Muscle layer of duodenum (tissue), 2 donors: ENCODE data around the gene BLM.

ENCODE experiments used
- H3K27ac ChIP-seq: one replicate; pipeline ENCODE4 v1.7.0; 2013; ENCODE audit warnings: mild to moderate bottlenecking, low read length
- H3K27me3 ChIP-seq: one replicate; pipeline ENCODE4 v1.7.0; 2013; ENCODE audit warnings: low read depth, mild to moderate bottlenecking, control low read depth, low read length
- H3K36me3 ChIP-seq, 2 donors: one replicate each; pipeline ENCODE4 v1.7.0; 2013; ENCODE audit warnings: low read length in 2 of 2, control low read depth in 1 of 2, mild to moderate bottlenecking in 1 of 2; ENCODE audit not compliant: insufficient read depth in 2 of 2, control insufficient read depth in 1 of 2
- H3K4me1 ChIP-seq, 2 donors: one replicate each; pipeline ENCODE4 v1.7.0; 2013; ENCODE audit warnings: low read length in 2 of 2, mild to moderate bottlenecking in 2 of 2, control low read depth in 1 of 2, moderate library complexity in 1 of 2; ENCODE audit not compliant: insufficient read depth in 2 of 2, control insufficient read depth in 1 of 2
- H3K4me3 ChIP-seq, 2 donors: one replicate each; pipeline ENCODE4 v1.7.0; 2013; ENCODE audit warnings: low read length in 2 of 2, low read depth in 1 of 2, mild to moderate bottlenecking in 1 of 2
- H3K9me3 ChIP-seq, 2 donors: one replicate each; pipeline ENCODE4 v1.7.0; 2013; ENCODE audit warnings: low read length in 2 of 2, control low read depth in 1 of 2, mild to moderate bottlenecking in 1 of 2; ENCODE audit not compliant: control insufficient read depth in 1 of 2
- donor health status: healthy.

BLM gene

GRCh38 chr15:90801803-90802202 is 84.7 kb downstream of the BLM start:
- Histone ChIP-seq H3K36me3 (no peaks in the 10 kb centered on the region), H3K4me1 (no peaks in the 10 kb centered on the region), H3K27me3 (no peaks in the 10 kb centered on the region), H3K4me3 (no peak overlapping the region), H3K27ac (no peak overlapping the region), H3K9me3 (no peaks in the 10 kb centered on the region)

- Histone ChIP-seq H3K27me3 (no peaks in the 10 kb centered on the region), H3K27ac (no peak overlapping the region), H3K9me3 (no peaks in the 10 kb centered on the region), H3K36me3 (no peaks in the 10 kb centered on the region), H3K4me3 (no peak overlapping the region), H3K4me1 (no peaks in the 10 kb centered on the region)
Observed at GRCh38 chr15:90807074-90807785, 90.1 kb downstream of the BLM start.

GRCh38 chr15:90807786-90808086 is 90.6 kb downstream of the BLM start:
- no peaks in the 10 kb centered on the region for H3K9me3 ChIP-seq
- H3K27me3 ChIP-seq = no peaks in the 10 kb centered on the region
- H3K4me1 ChIP-seq = no peaks in the 10 kb centered on the region
- no peak overlapping the region for H3K27ac ChIP-seq
- no peaks in the 10 kb centered on the region for H3K36me3 ChIP-seq
- no peak overlapping the region for H3K4me3 ChIP-seq

- H3K36me3 ChIP-seq = no peaks in the 10 kb centered on the region
- no peak overlapping the region for H3K27ac ChIP-seq
- no peaks in the 10 kb centered on the region for H3K27me3 ChIP-seq
- no peak overlapping the region for H3K4me3 ChIP-seq
- H3K9me3 ChIP-seq = no peaks in the 10 kb centered on the region
- no peaks in the 10 kb centered on the region for H3K4me1 ChIP-seq
Observed at GRCh38 chr15:90808517-90809235, 91.5 kb downstream of the BLM start.

GRCh38 chr15:90809536-90809935 is 92.4 kb downstream of the BLM start:
- H3K27ac ChIP-seq = no peak overlapping the region
- peaks cover 0 to 2% of the 10 kb centered on the region in 2 donors for H3K4me1 ChIP-seq
- no peaks in the 10 kb centered on the region for H3K9me3 ChIP-seq
- H3K27me3 ChIP-seq = no peaks in the 10 kb centered on the region
- H3K4me3 ChIP-seq = no peak overlapping the region
- H3K36me3 ChIP-seq = no peaks in the 10 kb centered on the region

GRCh38 chr15:90810354-90810753 is 93.2 kb downstream of the BLM start:
- Histone ChIP-seq H3K36me3 (no peaks in the 10 kb centered on the region), H3K27ac (no peak overlapping the region), H3K4me3 (no peak overlapping the region), H3K27me3 (no peaks in the 10 kb centered on the region), H3K9me3 (no peaks in the 10 kb centered on the region), H3K4me1 (peaks cover 0 to 4% of the 10 kb centered on the region in 2 donors)

GRCh38 chr15:90812171-90812957 is 95.2 kb downstream of the BLM start:
- Histone ChIP-seq H3K9me3 (no peaks in the 10 kb centered on the region), H3K27ac (no peak overlapping the region), H3K4me1 (peaks cover 0 to 4% of the 10 kb centered on the region in 2 donors), H3K27me3 (no peaks in the 10 kb centered on the region), H3K4me3 (no peak overlapping the region), H3K36me3 (no peaks in the 10 kb centered on the region)

- Histone ChIP-seq H3K27ac (no peak overlapping the region), H3K4me3 (no peak overlapping the region), H3K4me1 (peaks cover 0 to 4% of the 10 kb centered on the region in 2 donors), H3K27me3 (no peaks in the 10 kb centered on the region), H3K36me3 (no peaks in the 10 kb centered on the region), H3K9me3 (no peaks in the 10 kb centered on the region)
Observed at GRCh38 chr15:90812958-90813265, 95.8 kb downstream of the BLM start.

GRCh38 chr15:90813796-90814190 is 96.6 kb downstream of the BLM start:
- H3K27ac ChIP-seq = no peak overlapping the region
- no peak overlapping the region for H3K4me3 ChIP-seq

GRCh38 chr15:90814191-90814821 is 97.2 kb downstream of the BLM start:
- Histone ChIP-seq H3K27me3 (no peaks in the 10 kb centered on the region), H3K36me3 (no peaks in the 10 kb centered on the region), H3K9me3 (no peaks in the 10 kb centered on the region), H3K4me3 (no peak overlapping the region), H3K4me1 (peaks cover 0 to 9% of the 10 kb centered on the region in 2 donors), H3K27ac (no peak overlapping the region)

More at GRCh38 chr15:90813796-90814190, 96.6 kb downstream of the BLM start:
- no peaks in the 10 kb centered on the region for H3K27me3 ChIP-seq
- peaks cover 0 to 9% of the 10 kb centered on the region in 2 donors for H3K4me1 ChIP-seq
- H3K9me3 ChIP-seq = no peaks in the 10 kb centered on the region
- no peaks in the 10 kb centered on the region for H3K36me3 ChIP-seq

- H3K4me3 ChIP-seq = no peak overlapping the region
- H3K36me3 ChIP-seq = no peaks in the 10 kb centered on the region
- H3K27me3 ChIP-seq = no peaks in the 10 kb centered on the region
- H3K27ac ChIP-seq = no peak overlapping the region
- peaks cover 0 to 9% of the 10 kb centered on the region in 2 donors for H3K4me1 ChIP-seq
- H3K9me3 ChIP-seq = no peaks in the 10 kb centered on the region
Observed at GRCh38 chr15:90816401-90817116, 99.4 kb downstream of the BLM start.
